ENCODE data around the gene NRAP.

Gene NRAP

DNA sequence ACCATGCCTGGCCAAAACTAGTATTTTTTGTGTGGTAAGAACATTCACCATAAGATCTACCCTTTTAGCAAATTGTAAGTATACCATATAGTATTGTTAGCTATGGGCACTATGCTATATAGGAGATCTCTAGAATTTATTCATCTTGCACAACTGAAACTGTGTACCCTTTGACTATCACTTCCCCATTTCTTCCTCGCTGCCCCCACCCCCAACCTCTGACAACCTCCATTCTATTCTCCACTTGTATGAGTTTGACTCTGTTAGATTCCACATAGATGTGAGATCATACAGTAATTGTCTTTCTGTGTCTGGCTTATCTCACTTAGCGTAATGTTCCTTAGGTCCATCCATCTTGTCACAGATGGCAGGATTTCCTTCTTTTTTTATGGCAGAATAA, 19.5 kb upstream of the NRAP start:
- FAIRE-seq, result no peak
- no peak for DNase-seq (ENCODE audit: insufficient read length, low spot score)
- no peak for TF ChIP-seq CTCF (IDR thresholded peaks at IDR 0.05; ENCODE audit: insufficient read depth, missing control alignments)

DNA sequence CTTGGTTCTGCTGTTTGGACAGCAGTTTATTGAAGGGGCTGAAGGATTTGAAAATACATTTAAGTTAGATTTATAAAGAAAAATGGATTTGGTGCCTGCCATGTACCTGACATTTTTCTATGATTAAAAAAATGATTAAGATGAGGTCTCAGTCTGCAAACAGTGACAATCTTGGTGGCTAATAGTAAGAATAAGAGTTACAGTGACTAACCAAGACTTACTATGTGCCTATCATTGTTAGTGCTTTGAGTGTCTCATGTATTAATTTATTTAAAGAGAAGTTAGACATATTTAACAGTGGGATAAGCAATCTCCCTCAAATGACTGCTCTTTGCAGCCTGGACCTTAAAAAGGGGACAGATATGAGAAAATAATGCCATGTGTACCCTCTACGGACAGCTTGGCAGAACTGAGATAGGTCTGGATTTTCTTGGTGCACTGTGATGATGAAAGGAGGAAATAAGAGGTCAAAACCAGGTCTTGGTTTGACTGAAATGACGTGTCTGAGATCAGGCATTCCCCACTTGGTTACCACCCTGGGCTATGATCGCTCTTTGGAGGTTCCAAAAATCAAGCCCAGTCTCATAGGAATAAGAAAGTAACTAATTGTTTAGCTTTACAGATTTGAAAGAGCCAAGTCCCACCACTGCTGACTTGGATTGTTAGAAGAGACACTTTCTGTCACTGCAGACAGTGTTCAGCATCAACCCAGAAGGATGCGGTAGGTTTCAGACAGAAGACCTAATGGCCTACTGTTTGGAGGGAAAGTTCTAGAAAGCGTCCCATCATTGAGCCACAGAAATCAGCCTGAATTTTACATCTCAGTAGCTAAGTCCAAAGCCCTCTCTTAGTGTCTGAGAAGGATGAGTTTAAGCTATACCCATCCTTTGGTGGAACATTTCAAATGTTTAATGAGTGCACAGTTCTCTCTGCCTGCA, 18.0 kb upstream of the NRAP start:
- TF ChIP-seq CTCF (IDR thresholded peaks at IDR 0.05; ENCODE audit: insufficient read depth, missing control alignments), result no peak
- DNase-seq (ENCODE audit: insufficient read length, low spot score) (no peak), FAIRE-seq (no peak)

DNA sequence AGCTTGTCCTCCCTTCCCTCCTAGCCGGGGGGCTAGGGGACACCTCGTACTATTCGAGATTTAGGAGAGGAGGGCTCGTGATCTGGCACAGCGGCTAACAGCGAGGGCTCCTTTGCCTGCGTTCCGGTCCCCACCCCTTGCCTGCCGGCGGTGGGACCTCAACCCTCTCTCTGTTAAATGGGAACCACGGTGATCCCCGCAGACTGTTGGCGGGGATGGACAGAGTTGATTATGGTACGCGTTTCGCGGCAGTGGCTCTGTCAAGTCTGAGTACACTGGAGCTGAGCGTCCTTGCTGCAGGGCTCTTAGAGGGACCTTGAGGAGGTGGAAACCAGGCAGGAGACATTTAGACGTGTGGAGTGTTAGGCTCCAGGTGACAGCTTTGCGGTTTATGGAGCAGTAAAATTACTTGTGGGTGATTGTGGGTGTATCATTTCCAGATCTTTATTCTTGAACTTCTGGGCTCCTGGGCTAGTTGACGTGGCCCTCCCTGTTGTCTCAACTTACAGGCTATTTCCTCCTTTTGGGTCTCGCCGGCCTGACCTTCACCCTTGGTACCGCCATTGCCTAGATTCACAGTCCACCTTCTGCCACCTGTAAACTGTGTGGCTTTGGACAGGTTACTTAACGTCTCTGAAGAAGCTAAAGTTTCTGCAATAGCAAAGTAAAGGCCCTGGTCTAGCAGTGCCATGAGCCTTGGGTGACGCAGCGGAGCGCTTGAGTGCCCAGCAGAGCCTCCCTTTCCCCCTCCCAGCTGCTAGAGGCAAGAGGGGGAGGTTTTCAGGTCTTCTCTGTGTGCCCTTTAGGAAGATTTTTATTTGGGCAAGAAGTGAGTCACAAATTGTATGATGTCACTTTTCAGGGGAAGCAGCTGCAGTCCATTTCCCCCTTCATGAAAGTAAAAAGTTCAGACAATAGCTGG, 16.6 kb upstream of the NRAP start:
- FAIRE-seq, result no peak
- no peak for DNase-seq (ENCODE audit: insufficient read length, low spot score)
- no peak for TF ChIP-seq CTCF (IDR thresholded peaks at IDR 0.05; ENCODE audit: insufficient read depth, missing control alignments)

DNA sequence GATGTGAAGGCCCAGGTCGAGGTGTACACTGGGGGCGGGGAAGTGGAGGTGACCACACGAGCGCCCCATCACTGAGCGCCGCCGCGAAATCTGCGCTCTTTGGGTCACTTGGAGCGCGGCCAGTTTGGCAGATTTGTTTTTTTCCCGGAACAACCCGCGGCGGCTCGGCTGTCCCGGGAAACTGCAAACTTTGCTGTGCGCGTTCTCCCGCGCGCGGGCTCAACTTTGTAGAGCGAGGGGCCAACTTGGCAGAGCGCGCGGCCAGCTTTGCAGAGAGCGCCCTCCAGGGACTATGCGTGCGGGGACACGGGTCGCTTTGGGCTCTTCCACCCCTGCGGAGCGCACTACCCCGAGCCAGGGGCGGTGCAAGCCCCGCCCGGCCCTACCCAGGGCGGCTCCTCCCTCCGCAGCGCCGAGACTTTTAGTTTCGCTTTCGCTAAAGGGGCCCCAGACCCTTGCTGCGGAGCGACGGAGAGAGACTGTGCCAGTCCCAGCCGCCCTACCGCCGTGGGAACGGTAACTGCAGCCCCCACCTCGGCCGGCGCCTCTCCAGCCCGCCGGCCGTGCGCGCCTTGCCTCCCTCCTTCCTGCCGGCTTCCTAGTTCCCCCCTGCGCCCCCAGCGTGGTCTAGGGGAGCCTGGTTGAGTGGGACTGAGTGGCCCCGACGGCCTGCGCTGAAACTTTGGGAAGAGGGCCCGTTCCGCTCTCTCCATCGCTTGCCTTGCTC, 15.8 kb upstream of the NRAP start, which contains the start of gene CASP7:
Gene CASP7 (plus strand): TSS at position 450 of the 727 bp plus-strand sequence. CDS start 17,582 bp downstream, outside the sequence.
- peak; percentile 28 for TF ChIP-seq CTCF (IDR thresholded peaks at IDR 0.05; ENCODE audit: insufficient read depth, missing control alignments)
- FAIRE-seq (no peak), DNase-seq (ENCODE audit: insufficient read length, low spot score) (no peak)

GRCh38 chr10:113666682-113667252, 2.9 kb upstream of the NRAP start:
- no peak for DNase-seq (ENCODE audit: insufficient read length, low spot score)
- no peak for TF ChIP-seq CTCF (IDR thresholded peaks at IDR 0.05; ENCODE audit: insufficient read depth, missing control alignments)
- no peak for FAIRE-seq

- no peak for TF ChIP-seq CTCF (IDR thresholded peaks at IDR 0.05; ENCODE audit: insufficient read depth, missing control alignments)
- no peak for DNase-seq (ENCODE audit: insufficient read length, low spot score)
- FAIRE-seq, result no peak
Measured at GRCh38 chr10:113665806-113666354, 2.0 kb upstream of the NRAP start.
